Brain microvascular endothelial cell (primary cell): ENCODE results near the gene NUSAP1.

Experiments
- DNase-seq: peaks from one replicate; pipeline ENCODE4 v3.0.0-alpha.2; 2020
- H3K27ac ChIP-seq: fragments of 250-450 bp; sonication (Bioruptor Pico); 2 replicates; pipeline ENCODE4 v1.5.1; 2020; ENCODE audit warnings: mild to moderate bottlenecking, moderate library complexity
- H3K27me3 ChIP-seq: fragments of 250-450 bp; sonication (Bioruptor Pico); replicated peaks from 2 replicates; pipeline ENCODE4 v1.5.1; 2020; ENCODE audit warnings: mild to moderate bottlenecking
- H3K36me3 ChIP-seq: fragments of 250-450 bp; sonication (Bioruptor Pico); replicated peaks from 2 replicates; pipeline ENCODE4 v1.5.1; 2020; ENCODE audit warnings: mild to moderate bottlenecking
- H3K4me3 ChIP-seq: 2 replicates; pipeline ENCODE4 v1.5.1; 2011; ENCODE audit warnings: low read depth, mild to moderate bottlenecking, control low read depth, low read length, moderate library complexity
- CTCF ChIP-seq: IDR thresholded peaks from 2 replicates; pipeline ENCODE4 v1.5.1; 2011; ENCODE audit warnings: low read depth, mild to moderate bottlenecking, moderate library complexity, low read length, control low read depth, inconsistent platforms; ENCODE audit errors: missing control alignments
- in situ Hi-C: cut with HindIII; loops from 2 replicates; pipeline ENCODE4 v1.10.0; 2017; ENCODE audit warnings: low sequenced_read_pairs, low pct_ligation_motif_present

The NUSAP1 gene

GRCh38 chr15:41392659-41393058, 60.0 kb downstream of the NUSAP1 start:
- Histone ChIP-seq H3K36me3 (peaks cover 9% of the 10 kb centered on the region), H3K27me3 (no peaks in the 10 kb centered on the region), H3K4me3 (no peak overlapping the region), H3K27ac (no peak overlapping the region)
- in situ Hi-C loops, result no loop called here
- no peak for DNase-seq
- no peak for TF ChIP-seq CTCF

- TF ChIP-seq CTCF, result no peak
- Histone ChIP-seq H3K27me3 (no peaks in the 10 kb centered on the region), H3K4me3 (no peak overlapping the region), H3K36me3 (peaks cover 9% of the 10 kb centered on the region), H3K27ac (no peak overlapping the region)
- DNase-seq, result no peak
- in situ Hi-C loops, result no loop called here
Measured at GRCh38 chr15:41394924-41395323, 62.2 kb downstream of the NUSAP1 start.

GRCh38 chr15:41396111-41396510, 63.4 kb downstream of the NUSAP1 start:
- no peak for TF ChIP-seq CTCF
- no peaks in the 10 kb centered on the region for H3K27me3 ChIP-seq
- in situ Hi-C loops, result no loop called here
- peaks cover 9% of the 10 kb centered on the region for H3K36me3 ChIP-seq
- no peak overlapping the region for H3K4me3 ChIP-seq
- no peak overlapping the region for H3K27ac ChIP-seq
- DNase-seq, result no peak

- DNase-seq, result no peak
- Histone ChIP-seq H3K27ac (peak overlapping the region; percentile 65), H3K4me3 (peak overlapping the region; percentile 94), H3K36me3 (no peaks in the 10 kb centered on the region), H3K27me3 (no peaks in the 10 kb centered on the region)
- no peak for TF ChIP-seq CTCF
- in situ Hi-C loops, result no loop called here
Measured at GRCh38 chr15:41401904-41402267, 69.2 kb downstream of the NUSAP1 start.

- in situ Hi-C loops, result no loop called here
- Histone ChIP-seq H3K27me3 (no peaks in the 10 kb centered on the region), H3K4me3 (no peak overlapping the region), H3K36me3 (no peaks in the 10 kb centered on the region), H3K27ac (no peak overlapping the region)
- TF ChIP-seq CTCF, result no peak
- no peak for DNase-seq
Measured at GRCh38 chr15:41407341-41407740, 74.7 kb downstream of the NUSAP1 start.

- Histone ChIP-seq H3K4me3 (no peak overlapping the region), H3K27ac (no peak overlapping the region), H3K27me3 (no peaks in the 10 kb centered on the region), H3K36me3 (no peaks in the 10 kb centered on the region)
- no peak for TF ChIP-seq CTCF
- in situ Hi-C loops, result no loop called here
- peak; percentile 1 for DNase-seq
Measured at GRCh38 chr15:41408234-41408641, 75.6 kb downstream of the NUSAP1 start.
